GM19467 (cell line): ENCODE results near the gene KCNC4.

Source experiments
- ATAC-seq: cut with Tn5 transposase; IDR thresholded peaks from one replicate; pipeline ENCODE4 v1.9.1; 2021; ENCODE audit warnings: mild to moderate bottlenecking, moderate library complexity; ENCODE audit not compliant: unreplicated experiment

The KCNC4 gene

DNA sequence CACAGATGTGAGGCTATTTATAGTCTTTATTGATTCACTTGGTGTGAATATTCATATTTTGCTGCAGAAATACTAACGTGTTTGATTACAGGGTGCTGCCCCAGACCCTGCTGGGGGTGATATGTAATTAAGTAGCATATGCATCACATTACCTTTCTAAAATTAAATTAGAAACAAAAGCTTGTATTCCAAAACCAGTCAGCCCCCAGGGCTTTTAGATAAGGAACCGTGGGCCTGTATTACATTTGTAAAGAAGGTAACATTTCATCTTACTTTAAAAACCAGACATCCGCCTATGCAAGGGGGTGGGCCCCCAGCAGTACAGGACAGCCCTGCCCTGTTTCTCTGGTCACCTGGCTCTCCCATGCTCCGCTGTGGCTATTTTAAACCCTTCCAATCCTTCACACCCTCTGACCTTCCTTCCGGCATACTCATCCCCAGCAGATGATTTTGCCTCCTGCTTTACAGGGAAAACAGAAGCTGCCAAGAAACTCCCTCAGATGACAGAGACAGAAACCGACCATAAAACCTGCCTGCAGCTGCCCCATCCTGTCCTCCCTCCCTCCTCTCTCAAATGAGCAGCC, 22.0 kb upstream of the KCNC4 start:
- ATAC-seq, result no peak

DNA sequence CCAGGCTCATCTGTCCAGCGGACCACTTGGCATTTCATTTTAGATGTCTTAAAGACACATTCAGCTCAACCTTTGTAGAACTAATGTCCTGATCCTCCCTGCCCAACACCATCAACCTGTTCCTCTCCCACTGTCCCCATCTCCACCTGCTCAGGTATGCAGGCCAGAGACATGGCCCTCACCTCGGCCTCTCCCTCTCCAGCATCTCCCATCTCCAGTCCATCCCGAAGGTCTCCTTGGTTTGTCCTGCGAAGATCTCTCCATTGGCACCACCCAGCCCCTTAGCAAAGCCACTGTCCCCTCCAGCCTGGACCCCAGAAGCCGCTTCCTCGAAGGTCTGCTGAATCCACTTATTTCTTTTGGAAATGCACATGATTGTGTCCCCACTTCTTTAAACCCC, 20.9 kb upstream of the KCNC4 start:
- ATAC-seq, result no peak

DNA sequence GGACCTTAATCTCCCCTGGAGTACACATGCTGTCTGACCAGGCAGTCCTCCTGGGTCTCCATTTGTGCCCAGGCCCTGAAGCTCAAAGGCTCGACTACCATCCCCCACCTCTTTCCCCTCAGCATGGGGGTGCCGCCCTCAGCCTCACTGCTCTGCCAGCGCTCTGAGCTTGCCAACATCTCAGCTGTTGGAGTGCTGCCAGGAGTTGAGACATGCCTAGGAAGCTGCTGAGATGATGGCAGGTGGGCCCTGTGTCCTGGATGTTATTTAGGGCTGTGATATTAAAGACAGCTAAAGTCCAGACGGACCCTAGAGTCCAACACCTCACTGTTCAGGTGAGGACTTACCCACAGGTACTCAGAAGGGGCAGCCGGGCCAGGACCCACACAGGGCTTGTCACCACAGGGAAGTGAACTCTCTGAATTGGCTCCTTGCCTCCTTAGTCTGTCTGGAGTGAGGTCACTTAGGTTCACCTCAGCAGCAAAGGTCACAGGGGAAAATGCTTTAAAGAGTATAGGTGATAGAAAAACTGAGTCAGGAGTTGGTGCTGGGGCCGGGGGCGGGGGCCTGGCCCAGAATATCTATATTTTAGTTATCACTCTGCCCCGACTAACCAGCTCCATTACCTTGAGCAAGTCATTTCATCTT, 19.7 kb upstream of the KCNC4 start:
- ATAC-seq, result no peak

DNA sequence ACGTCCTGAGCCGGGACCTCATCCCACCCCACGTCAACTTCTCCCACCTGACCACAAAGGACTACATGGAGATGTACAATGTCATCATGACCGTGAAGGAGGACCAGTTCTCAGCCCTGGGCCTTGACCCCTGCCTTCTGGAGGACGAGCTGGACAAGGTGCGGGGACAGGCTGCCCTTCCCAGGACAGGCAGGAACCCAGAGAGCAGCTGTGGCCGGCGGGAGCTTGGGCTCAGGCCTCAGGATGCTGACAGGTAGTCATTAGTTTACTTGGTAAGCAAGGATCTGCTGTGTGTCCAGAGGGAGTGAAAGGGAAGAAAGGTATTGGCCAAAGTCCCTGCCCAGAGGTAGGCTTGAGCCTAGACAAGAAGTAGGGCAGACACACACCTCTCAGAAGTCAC, 17.6 kb upstream of the KCNC4 start:
- no peak for ATAC-seq

DNA sequence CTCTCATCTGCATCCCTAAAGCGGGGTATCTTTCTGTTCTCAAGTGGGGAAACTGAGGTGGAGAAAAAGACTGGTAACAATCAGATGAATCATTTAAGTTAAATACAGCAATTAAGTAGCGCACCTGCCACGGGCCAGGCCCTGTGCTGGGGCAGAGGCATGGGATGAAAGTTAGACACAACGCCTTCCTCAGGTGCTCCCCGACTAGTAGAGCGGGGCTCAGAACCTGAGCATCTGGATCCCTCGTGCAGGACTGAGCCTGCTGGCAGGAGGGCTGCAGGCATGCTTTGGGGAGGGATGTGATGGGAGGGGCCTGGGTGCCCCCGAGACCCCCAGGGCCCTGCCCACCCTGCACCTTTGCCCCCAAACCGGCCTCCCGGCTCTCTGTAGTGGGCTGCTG, 14.9 kb upstream of the KCNC4 start:
- no peak for ATAC-seq

DNA sequence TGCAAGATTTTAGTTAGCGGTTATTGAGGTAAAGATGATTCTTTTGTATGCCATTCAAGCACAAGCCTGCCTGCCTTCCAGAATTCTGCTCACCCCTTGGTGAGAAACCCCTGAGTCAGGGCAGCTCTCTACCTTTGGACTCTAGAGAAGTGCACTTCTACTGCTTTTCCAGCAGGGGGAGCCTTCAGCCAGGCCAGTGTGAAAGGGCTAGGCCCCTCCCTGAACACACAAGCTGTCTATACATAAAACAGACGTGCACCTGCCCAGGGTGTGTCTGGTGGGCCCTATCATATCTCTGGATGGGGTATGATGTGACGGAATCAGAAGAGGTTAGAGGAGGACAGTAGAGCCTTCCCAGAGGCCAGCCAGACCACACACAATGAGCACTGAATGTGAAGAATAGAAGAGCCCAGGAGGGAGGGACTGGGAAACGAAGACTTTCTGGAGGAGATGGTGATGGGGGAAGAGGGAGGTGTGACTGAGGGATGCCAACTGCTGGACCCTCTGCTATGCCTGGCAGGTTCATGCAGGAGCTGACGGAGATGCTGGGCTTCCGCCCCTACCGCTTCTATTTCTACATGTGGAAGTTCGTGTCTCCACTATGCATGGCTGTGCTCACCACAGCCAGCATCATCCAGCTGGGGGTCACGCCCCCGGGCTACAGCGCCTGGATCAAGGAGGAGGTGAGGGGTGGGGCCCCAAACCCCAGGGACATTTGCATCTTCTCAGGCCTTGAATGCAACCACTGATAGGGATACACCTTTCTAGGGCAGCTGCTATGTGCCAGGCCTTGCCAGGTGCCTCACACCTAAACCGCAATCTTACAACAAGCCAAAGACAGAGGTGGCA, 13.0 kb upstream of the KCNC4 start:
- no peak for ATAC-seq

DNA sequence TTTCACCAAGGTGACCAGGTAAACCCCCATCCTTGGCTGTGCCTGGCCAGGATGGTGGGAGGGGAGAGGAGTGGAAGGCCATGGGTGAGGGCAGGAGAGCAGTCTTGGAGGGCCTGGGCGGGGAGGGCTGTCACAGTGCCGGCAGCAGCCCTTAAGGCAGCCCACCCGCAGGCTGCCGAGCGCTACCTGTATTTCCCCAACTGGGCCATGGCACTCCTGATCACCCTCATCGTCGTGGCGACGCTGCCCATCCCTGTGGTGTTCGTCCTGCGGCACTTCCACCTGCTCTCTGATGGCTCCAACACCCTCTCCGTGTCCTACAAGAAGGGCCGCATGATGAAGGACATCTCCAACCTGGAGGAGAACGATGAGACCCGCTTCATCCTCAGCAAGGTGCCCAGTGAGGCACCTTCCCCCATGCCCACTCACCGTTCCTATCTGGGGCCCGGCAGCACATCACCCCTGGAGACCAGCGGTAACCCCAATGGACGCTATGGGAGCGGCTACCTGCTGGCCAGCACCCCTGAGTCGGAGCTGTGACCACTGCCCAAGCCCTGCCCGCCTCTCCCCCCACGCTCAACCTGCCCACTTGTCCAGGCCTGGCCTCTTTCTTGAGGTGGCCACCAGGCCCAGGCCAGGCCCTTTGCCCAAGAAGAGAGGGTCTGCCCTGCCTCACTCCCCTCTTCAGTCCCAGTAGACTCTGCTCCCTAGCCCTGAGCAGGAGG, 12.0 kb upstream of the KCNC4 start:
- ATAC-seq, result no peak

DNA sequence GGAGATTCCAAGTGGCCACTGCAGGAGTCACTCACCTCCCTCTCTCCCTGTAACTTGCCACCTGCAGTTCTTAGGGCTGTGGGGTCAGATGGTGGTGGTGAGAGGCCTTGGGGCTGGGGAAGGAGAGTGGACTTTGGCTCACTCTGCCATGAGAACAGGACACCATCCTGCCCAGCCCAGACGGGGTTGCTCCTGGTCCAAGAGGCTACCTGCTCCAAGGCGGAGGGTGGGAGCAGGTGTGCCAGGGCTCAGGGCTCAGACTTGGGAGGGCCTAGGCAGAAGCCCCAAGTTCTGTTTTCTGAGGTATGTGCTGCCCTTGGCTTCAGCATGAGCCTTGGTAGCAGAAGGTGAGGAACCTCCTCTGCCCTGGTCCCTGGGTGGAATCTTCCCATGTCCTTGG, 11.4 kb upstream of the KCNC4 start:
- no peak for ATAC-seq

DNA sequence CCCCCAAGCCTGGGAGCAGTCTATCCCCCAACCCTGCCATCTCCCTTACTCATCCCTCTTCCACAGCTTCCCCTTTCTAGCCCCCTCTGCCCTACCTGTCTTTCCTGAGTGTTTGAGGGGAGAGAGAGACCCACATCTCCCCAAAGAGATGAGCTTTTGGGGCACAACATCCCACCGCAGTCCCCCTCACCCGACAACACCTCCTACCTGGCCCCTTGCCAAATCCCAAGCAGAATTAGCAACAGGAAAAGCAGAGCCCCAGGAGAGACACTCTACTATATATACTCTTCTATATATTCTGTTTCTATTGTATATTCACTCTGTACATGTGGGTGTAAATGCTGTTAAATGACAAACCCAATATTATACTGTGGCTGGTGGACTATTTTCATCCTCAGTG, 9.9 kb upstream of the KCNC4 start:
- ATAC-seq, result no peak

DNA sequence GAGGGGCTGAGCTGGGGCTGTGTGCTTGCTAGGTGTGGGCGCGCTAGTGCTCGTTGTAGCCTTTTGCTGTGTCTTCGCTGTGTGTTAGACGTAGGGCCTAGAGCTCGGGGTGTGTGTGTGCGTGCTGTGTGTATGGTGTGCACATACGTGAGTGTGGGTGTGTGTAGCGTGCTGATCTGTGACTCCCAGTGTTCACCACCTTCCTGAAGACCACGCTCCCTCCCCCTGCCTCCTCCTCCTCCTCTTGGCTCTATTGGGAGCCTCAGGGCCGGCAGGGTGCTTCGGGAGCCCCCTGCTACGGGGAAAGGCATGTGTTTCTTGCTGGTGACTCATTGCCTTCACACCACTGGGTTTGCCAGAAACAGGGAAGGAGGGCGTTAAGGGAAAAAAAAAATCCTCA, 9.4 kb upstream of the KCNC4 start:
- no peak for ATAC-seq

DNA sequence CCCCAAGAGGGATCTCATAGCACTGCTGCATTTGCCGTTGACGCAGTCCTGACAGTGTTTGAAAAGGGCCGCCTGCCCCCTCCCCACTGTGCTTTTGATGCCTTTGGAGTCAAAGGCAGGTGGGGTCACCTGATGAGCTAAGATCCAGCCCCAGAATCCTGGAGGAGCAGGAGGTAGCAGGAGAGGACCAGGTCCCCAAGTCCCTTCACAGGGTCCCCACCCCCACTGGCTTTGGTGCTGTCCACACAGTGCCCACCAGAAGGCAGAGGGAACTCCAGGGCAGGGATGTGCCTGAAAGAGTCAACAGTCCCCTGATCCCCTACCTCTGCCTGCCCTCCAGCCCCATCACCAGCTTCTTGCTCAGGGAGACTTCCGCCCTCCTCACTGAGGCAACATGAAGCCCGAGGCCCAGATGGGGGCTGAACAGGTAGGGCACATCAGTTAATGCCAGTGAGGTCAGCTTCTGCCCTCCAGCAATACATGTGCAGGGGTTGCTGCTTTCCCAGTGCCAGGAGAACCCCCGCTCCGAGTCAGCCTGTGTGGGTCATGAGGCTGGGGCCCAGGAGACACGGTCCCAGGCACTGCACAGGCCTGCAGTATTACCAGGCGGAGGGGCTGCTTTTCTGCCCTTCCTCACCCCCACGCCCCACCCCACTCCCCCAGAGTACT, 8.8 kb upstream of the KCNC4 start:
- ATAC-seq, result no peak

DNA sequence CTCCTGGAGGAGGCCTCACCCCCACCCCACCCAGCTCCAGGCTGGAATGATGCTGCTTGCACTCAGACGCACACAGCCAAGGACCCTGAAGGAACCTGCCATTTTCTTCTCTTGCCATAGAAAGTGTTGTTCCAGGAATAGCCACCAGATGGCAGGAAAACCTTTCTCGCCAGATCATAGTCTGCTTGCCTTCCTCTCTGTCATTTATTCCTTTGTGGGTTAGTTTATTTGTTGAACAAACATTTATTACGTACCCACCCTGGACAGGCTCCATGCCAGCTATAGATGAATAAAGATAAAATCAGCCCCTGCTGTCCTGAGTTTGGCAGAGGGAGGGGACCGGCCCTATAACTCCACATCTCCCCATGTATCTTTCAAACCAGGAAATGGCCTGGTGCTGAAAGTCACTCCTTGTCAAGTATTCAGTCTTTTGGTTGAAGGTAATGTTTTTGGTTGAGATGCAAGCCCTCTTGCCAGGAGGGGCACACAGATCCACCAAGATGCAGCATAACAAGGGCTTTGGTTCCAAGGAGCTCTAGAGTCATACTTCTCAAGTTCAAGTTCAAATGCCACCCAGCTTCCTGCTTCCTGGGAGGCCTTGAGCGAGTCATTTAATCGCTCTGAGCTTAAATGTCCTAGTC, 7.0 kb upstream of the KCNC4 start:
- ATAC-seq, result no peak

DNA sequence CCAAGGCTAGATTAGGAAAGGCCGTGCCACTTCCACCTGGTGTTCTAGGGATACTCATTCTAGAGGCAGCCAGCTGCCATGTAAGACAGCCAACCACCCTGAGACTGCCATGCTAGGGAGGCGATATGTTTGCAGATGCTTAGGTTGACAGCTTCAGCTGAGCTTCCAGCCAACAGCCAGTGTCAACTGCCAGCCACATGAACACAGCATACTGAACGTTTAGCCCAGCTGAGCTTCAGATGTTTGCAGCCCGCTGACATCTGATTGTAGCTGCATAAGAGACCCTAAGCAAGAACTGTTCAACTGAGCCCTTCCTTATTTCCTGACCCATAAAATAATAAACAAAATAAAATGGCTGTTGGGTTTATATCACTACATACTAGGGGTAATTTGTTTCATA, 5.0 kb upstream of the KCNC4 start:
- ATAC-seq, result no peak

DNA sequence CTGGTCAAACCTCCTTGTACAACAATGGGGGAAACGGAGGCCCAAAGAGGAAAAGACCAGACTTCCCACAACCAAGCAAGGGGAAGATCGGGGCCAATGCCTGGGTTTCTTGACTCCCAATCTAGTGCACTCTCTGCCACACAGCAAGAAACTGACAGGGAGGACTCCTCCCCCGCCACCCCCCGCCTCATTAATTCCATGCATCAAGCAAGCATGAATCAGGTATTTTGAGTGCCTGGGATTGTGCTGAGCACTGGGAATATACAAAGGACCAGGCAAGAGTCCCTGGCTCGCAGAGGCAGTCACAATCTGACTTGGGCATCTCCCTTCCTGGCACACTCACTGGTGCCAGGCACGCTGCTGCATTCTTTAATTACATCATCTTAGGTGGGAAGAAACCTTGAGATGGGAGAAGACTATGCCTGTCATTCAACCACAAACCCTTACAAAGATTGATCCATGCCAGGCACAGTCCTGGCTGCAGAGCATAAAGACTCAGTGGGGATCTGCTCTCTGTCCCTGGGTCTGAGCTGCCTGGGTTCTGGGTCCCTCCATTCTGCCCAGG, 4.4 kb upstream of the KCNC4 start:
- no peak for ATAC-seq

DNA sequence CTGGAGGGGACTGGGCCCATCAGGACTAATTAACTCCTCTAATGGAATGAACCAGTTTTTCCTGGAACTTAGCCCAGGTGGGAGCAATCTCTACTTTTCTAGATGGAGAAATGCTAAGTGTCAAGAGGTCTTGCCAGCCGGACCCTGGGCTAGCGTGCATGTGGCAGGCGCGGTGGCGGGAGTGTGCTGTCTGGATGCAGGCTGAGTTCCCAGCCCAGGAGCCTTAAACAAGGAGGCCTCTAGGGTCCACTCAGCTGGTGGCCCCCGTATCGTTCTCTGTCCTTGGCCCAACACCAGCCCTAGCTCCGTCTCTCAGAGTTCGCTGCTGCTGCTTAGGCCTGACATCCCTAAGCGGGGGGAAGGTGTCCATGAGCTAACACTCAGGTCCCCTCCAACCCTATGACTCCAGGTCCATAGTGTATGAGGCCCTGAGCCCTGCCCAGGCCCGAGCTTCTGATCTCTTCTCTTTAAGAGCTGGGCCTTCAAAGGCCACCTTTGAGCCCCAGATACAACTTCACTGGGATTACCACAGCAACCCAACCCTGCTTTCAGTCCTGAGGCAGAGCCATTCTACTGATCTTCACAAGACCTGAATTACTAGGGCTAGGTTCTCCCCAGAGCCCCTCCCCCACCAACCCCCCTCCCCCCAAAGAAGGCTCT, 3.7 kb upstream of the KCNC4 start:
- ATAC-seq, result no peak

DNA sequence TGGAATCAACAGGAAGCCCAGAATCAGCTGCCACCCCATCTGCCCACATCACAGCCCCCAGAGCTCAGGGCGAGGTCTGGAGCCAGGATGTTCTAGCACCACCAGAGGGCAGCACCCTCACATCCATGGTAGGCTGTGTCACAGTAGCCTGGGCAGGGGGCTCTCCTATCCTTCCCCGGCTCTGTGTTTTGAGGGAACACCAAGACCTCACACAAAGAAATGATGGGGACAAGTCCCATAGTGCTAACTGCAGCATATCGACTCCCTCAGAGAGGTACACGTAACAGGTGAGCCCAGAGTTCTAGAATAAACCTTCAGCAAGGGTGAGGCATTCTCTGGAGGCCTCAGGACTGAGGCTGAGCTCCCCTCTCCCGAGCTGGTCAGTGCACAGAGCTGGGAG, 2.3 kb upstream of the KCNC4 start:
- ATAC-seq, result no peak

DNA sequence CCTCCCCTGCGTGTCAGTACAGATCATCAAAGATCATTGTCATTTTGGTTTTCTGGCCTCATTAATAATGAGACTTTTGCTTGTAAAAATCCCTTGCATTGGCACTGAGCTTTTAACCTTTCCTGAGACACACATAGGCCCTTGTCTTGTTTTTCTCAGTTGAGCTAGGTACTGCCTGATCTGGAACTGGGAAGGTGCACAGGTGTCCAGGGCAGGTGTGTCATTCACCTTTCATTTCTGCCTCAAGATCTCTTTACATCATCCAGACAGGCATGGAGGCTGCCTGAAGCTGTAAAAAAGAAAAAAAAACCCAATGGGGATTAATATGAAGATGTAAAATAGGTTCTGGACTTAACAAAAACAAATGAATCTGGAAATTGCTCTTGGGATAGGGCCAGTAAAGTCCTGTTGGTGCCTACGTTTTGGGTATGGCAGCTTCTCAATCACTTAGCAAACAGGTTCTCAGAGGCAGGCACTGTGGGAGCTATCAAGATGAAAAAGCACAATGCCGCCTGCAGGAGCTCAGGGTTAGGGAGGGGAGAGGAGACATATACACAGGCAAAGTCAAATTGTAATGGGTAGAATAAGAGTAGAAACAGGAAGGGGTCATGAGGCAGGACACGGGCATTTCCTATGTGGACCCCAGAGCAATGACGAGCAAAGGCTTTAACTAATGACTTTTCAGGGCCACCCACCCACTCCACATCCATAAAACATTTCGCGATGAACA, 1.0 kb upstream of the KCNC4 start:
- ATAC-seq, result no peak

DNA sequence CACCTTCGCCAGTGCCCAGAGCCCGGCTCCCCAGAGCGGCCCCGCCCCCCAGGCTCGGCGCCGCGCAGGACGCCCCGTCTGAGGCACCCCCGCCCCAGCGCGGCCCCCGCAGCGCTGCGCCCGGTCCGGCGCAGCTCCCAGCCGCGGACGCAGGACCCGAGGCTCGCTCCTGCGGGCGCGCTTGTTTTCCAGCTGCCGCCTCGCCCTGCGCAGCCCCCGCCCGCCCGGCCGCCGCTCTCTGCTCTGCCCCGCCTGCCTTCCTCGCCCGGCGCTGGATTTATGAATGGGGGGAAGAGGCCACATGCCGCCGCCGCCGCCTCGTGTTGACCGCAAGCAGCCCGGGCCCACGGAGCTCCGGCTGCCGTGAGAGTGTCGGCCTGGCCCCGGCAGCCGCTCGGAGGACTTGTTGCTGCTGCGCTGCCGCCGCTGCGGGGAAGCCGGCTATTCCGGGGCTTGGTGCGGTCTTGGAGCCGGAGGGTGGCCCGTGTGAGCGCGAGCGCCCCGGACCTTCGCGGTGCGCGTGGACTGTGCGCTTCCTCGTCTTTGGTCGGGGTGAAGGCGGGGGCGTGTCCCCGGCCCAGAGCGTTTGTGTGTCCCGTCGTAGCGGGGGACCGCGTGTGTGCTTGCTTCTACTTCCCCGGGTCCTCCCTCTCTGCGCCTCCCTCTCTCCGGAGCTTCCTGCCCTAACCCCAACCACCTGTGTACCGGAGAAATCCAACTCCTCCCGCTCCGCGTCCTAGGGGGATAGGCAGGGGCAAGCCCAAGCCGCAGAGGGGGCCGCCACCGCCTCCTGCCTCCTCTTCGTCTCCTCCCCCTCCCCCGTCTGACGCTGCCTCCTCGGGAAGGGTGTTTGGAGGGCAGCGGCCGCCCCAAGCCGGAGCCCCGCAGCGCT, 736 bp downstream of the KCNC4 start:
- peak; percentile 26 for ATAC-seq
